CMK (cell line): ENCODE results near the gene PRKAG2.
"Not testable (repeated sequence)": the region's sequence is repeated elsewhere in the genome, so short reads cannot be mapped to it uniquely, and the experiment has no call there.

Experiments used
- DNase-seq: peaks from one replicate; pipeline ENCODE4 v3.0.0-alpha.2; 2010; ENCODE audit warnings: low read depth

Gene PRKAG2

GRCh38 chr7:151764056-151764920 is 112.6 kb downstream of the PRKAG2 start:
- DNase-seq, result no peak

- DNase-seq, result no peak
Measured at GRCh38 chr7:151763420-151763984, 113.4 kb downstream of the PRKAG2 start.

DNA sequence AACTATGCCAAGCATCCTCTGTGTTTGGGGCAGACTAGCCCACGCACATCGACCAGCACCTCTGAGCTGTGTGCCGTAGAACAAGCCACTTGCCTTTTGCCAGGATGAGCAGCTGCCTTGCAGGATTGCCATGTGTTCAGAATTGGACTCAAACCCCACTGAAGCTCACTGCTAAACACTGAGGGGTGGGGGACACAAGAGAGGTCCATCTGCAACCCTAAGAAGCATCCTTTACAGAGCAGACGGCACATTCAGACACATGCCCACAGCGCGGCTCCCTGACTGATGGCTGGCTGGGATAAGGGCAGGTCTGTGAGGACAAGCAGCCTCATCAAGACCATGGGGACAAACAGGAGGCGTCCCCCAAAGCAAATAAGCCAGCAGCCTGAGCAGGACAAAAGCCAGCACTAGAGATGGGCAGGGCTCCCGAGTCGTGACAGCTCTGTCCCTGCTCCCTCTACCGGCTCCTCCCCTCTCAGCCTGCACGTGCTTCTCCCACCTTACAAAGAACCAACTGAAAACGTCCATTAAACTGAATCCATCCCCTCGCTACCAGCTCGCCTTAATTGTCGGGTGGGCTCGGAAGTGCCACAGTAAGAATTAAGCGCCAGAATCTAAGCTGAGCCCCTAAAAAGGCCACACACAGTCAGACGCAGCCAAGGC is 114.2 kb downstream of the PRKAG2 start:
- no peak for DNase-seq

- no peak for DNase-seq
Measured at GRCh38 chr7:151761957-151762356, 115.0 kb downstream of the PRKAG2 start.

- no peak for DNase-seq
Measured at GRCh38 chr7:151761231-151761630, 115.7 kb downstream of the PRKAG2 start.

DNA sequence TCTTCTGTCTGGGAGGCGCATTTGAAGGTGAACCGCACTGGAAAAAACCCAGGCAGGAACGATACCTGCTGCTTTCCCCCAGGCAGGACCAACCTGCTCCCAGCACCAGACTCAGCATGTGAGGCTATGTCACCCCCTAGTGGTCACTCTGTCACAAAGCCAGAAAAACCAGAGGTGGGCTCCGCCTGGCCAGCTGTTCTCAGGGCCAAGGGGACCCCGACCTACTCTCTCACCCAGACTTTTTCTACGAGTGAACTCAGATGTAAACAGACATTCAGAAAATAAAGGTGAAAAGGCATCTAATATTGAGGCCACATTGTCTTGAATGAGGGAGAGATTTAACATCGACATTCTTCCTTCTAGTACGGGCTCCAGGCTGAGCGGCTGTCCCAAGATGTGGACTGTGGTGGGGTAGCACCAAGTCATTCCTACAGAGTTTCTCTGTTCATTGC is 117.3 kb downstream of the PRKAG2 start:
- peak; percentile 36 for DNase-seq

GRCh38 chr7:151758622-151759540 is 118.0 kb downstream of the PRKAG2 start:
- DNase-seq, result no peak

- DNase-seq, result no peak
Measured at GRCh38 chr7:151757274-151757673, 119.6 kb downstream of the PRKAG2 start.

GRCh38 chr7:151756866-151757265 is 120.0 kb downstream of the PRKAG2 start:
- no peak for DNase-seq

- DNase-seq, result no peak
Measured at GRCh38 chr7:151756076-151756731, 120.7 kb downstream of the PRKAG2 start.

DNA sequence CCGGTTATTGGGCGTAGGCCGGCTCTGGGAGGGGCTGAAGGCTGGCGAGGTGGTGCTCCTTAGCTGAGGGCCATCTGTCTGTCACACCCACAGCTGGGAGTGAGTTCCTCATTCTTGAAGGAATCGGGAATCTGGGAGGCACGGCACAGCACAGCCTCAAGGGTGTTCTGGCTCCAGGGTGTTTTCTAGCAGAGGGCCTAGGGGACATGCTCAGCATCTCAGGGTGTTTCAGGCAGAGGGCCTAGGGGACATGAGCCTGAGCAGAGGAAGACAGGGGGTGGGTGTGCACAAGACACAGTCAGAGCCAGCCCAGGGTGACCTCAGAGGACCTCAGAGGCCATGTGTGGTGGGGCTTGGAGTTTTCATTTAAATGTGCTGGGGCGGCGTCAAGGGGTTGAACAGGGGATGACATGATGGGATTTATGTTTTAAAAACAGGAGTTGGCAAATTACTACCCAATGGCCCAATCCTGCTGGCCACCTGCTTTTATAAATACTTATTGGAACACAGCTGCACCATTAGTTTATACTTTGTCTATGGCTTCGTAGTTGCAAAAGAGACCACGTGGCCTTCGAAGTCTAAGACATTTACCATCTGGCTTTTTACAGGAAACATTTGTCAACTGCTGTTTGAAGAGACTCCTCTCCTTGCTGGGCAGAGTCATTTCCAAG is 121.6 kb downstream of the PRKAG2 start:
- no peak for DNase-seq

DNA sequence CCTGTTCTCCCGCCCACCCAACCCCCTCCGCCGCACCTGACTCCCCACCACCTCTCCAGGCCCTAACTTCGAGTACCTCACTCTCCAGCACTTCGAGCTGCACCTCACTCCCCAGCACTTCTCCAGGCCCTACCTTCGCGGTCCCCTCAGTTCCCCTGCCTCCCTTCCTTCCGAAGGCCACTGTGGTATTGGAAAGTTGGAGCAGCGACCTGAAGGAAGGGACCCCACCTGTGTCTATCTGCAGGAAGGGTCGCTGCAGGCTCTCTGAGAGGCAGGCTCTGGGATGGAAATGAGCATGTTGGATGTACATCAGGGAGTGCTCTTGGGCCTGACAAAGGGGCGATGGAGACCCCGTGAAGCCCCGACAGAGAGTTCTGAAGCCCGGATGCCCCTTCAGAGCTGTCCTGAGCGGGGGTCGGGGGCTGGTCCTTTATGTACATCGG is 122.2 kb downstream of the PRKAG2 start:
- no peak for DNase-seq

GRCh38 chr7:151754142-151754590 is 122.7 kb downstream of the PRKAG2 start:
- no peak for DNase-seq

DNA sequence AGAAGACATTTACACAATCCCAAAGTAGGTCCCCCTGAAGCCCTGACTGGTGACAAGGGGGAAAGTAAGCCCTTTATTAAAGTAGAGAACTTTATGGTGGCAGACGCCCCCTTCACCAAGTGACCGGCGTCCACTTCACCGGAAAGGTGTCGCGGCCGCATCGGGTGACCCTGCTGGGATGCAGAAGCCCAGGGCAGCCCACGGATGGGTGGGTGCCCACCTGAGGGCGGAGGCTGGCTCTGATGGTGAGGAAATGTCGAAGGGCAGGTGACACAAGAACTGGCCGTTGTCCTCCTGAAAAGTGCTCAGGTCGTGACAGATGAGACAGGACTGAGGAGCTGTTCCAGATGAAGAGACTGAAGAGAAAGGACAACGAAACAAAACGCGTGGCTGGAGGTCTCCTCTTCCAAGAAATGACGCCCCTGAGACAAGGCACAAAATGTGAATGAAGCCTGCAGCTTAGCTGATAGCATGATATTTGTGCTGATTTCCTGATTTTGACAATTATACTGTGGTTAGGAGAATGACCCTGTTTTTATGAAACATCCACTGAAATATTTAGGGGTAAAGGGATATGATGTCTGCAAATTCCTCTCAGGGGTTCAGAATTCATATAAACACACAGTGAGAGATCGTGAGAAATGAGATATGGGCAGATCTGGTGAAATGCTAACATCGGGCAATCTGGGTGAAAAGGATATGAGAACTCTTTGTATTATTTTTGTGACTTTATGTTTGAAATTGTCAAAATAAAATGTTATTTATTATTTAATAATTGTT is 123.9 kb downstream of the PRKAG2 start:
- no peak for DNase-seq

GRCh38 chr7:151752037-151752436 is 124.9 kb downstream of the PRKAG2 start:
- no peak for DNase-seq

- DNase-seq, result no peak
Measured at GRCh38 chr7:151748733-151749132, 128.2 kb downstream of the PRKAG2 start.

- DNase-seq, result not testable (repeated sequence)
Measured at GRCh38 chr7:151748021-151748420, 128.9 kb downstream of the PRKAG2 start.

DNA sequence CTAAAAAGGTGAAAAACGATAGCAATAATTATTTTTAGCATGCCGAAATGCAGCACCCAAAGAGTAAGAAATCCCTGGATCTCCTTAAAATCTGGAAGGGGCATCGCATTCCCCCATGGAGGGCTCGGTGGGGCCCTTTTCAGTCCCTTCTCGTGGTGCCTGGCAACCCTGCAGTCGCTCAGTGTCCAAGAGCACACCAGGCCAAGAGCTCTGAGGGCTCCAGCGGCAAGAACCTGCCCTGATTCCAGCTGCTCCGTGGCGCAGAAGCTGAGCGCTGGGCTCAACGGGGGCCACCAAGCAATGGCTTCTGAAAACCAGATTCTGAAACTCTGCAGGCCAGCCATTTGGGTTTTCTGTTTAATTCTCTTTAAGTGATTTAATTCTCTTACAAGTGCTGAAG is 131.2 kb downstream of the PRKAG2 start:
- DNase-seq, result no peak

DNA sequence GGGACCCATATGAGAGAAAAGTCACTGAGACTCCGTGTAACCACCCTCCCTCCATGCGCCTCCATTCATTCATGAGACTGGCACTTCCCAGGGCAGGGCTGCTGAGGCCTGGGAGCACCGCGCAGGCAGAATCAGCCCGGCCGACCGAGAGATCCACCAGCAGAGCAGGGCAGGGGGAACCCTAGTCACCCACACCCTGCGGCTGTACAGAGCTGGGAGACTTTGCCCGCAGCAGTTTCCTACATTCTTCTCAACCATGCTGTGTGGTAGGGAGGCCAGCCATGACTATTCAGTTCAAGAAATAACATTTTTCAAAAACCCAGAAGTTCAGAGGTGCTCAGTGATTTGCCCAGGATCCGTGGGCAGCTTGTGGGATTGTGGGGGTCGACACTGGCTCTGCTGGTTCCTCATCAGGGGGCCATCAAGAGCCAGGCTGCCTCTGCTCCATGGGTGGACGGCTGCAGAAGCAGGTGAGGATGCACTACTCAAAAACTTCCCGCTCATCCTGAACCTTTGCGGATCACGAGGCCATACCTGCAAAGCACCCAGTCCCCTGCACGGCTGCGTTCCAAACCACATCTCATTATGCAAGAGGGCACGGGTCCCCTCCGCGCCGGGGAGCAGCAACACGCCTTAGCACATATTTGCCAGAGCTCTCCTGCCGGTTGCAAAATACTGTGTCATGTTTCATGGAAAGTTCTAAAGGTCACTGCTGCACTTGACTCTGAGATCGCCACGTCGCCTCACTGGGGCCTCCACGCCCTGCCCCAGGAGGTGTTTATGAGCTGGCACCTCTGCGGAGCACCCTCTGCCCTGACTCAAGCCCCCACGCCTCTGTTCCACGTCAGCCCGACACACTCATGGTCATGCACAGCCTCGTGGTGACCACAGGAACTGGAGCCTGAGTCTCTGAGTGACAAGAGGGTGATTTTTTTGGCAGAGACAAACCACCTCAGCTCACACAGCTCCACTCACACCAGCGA is 132.0 kb downstream of the PRKAG2 start:
- DNase-seq, result no peak
